ENCODE data around the gene C4BPA.

GRCh38 chr1:207081088-207081487 is 22.9 kb upstream of the C4BPA start:
- TF ChIP-seq EZH2 (IDR thresholded peaks at IDR 0.05; ENCODE audit: insufficient read depth, low read length) = no peak
- no peak for TF ChIP-seq CTCF (IDR thresholded peaks at IDR 0.05; ENCODE audit: insufficient read depth, low read depth, low read length)

All from astrocyte (in vitro differentiated cells and primary cell).